GM12891 (cell line): Measurements from ENCODE around the gene TTC32.

Source experiments
- POLR2A ChIP-seq: IDR thresholded peaks from 2 replicates; pipeline ENCODE4 v1.6.1; 2011; ENCODE audit warnings: low read depth, low read length, control low read depth
- SPI1 ChIP-seq: IDR thresholded peaks from 2 replicates; pipeline ENCODE4 v1.6.1; 2011; ENCODE audit warnings: low read depth, low read length, control low read depth

DNA sequence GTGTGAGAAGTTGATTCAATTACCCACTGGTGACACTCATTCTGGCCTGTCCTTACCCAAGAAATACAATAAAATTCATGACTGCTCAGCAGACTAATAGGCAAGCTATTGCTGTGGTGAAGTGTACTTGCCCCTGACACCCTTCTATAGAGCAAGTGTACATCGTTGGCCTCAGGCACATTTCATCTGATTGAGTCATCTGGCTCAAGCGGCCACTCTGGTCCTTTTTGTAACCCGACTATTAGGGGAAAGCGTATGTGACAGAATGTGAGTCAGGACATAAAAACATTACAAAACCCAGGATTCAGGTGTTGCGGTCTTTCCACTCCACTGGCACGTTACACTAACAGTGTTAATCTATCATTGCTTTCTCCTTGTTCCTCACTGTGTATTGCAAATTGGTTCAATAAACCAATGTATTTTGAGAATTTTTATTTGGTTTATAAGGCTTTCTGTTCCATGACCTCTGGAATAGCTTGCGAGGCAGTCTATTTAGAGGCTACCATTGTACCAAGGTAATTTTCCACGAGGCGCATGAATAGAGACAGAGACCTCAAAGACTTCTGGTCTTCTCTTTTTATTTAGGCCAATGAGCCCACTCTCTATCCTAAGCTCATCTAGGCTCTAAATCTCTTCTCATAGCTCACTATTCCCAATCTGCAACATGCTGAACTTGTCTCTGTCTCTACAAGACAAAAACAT, 10.2 kb upstream of the TTC32 start:
- TF ChIP-seq SPI1 (no peak), POLR2A (no peak)
